PC-9 (cell line): ENCODE data around the gene FCAMR. TPM values are rescaled to one million over a fixed set of nuclear protein-coding genes. Genes with fewer than 3 reads are reported as not detected.

ENCODE experiments used
- BruUV-seq: library from RNA; stranded (reverse); fragments of 400-500 nt; replicated peaks from 2 replicates; lab custom pipeline; 2021; lab: Mats Ljungman, UMichigan
- CTCF ChIA-PET: fragments of 300-600 bp; sonication (Branson Sonifier 250); formaldehyde crosslinking; loops from one replicate; lab custom pipeline; 2022; ENCODE audit warnings: antibody characterized with exemption; lab: Charles Lee
- POLR2A ChIA-PET: fragments of 300-600 bp; sonication (Branson Sonifier 250); formaldehyde crosslinking; loops from one replicate; lab custom pipeline; 2022; ENCODE audit warnings: antibody characterized with exemption; ENCODE audit not compliant: unreplicated experiment; lab: Charles Lee
- DNase-seq, 2 experiments: peaks; one replicate each; pipeline versions ENCODE4 v3.0.0 to v3.0.0-alpha.2; 2015 to 2022; ENCODE audit warnings: mixed read lengths in 1 of 2
- H2AFZ ChIP-seq: fragments of 200-600 bp; sonication (generic); 2 replicates; pipeline ENCODE4 v1.8.1; 2017; ENCODE audit warnings: antibody characterized with exemption
- H3F3A ChIP-seq: fragments of 200-600 bp; sonication (generic); 2 replicates; pipeline ENCODE4 v1.8.1; 2017; ENCODE audit warnings: antibody characterized with exemption, mild to moderate bottlenecking, low read depth; ENCODE audit not compliant: insufficient read depth
- H3K27ac ChIP-seq: fragments of 200-600 bp; sonication (generic); 2 replicates; pipeline ENCODE4 v1.6.1; 2016; ENCODE audit warnings: mixed run types
- H3K27me3 ChIP-seq: fragments of 200-600 bp; sonication (generic); 2 replicates; pipeline ENCODE4 v1.6.1; 2016; ENCODE audit warnings: low read depth, mixed run types; ENCODE audit not compliant: insufficient read depth
- H3K36me3 ChIP-seq: fragments of 200-600 bp; sonication (generic); 2 replicates; pipeline ENCODE4 v1.6.1; 2016; ENCODE audit warnings: low read depth, mixed run types
- H3K4me1 ChIP-seq: fragments of 200-600 bp; sonication (generic); replicated peaks from 2 replicates; pipeline ENCODE4 v1.6.1; 2016; ENCODE audit warnings: mixed run types; ENCODE audit not compliant: insufficient read depth
- H3K4me2 ChIP-seq: fragments of 200-600 bp; sonication (generic); 2 replicates; pipeline ENCODE4 v1.6.1; 2017; ENCODE audit warnings: mixed run types
- H3K4me3 ChIP-seq: fragments of 200-600 bp; sonication (generic); 2 replicates; pipeline ENCODE4 v1.6.1; 2016; ENCODE audit warnings: mixed run types
- H3K79me2 ChIP-seq: fragments of 200-600 bp; sonication (generic); 2 replicates; pipeline ENCODE4 v1.6.1; 2017; ENCODE audit warnings: low read depth, mixed run types
- H3K9me2 ChIP-seq: fragments of 200-600 bp; sonication (generic); 2 replicates; pipeline ENCODE4 v1.8.1; 2017; ENCODE audit warnings: mild to moderate bottlenecking; ENCODE audit not compliant: insufficient read depth
- H3K9me3 ChIP-seq: fragments of 200-600 bp; sonication (generic); 2 replicates; pipeline ENCODE4 v1.8.1; 2016; ENCODE audit warnings: low read depth; ENCODE audit not compliant: insufficient read depth
- H4K20me1 ChIP-seq: fragments of 200-600 bp; sonication (generic); 2 replicates; pipeline ENCODE4 v1.8.1; 2017; ENCODE audit not compliant: insufficient read depth
- EZH2 ChIP-seq: fragments of 200-600 bp; sonication (generic); IDR thresholded peaks from 2 replicates; pipeline ENCODE4 v1.8.0; 2017; ENCODE audit warnings: antibody characterized with exemption, low read depth
- intact Hi-C: fragments of 100-400 bp; cut with micrococcal nuclease; formaldehyde crosslinking; loops from one replicate; pipeline ENCODE4 v1.10.0; 2022; ENCODE audit not compliant: unreplicated experiment
- total RNA-seq: library from RNA; stranded (reverse); gene quantifications from 2 replicates; pipeline ENCODE4 v1.2.3, GENCODE V29; 2021
- TF ChIP-seq, protein P1 (sequence below): fragments of 200-600 bp; sonication (generic); conservative IDR thresholded peaks from 2 replicates; pipeline ENCODE4 v1.6.1; 2017; ENCODE audit warnings: mixed run types, antibody characterized with exemption, mild to moderate bottlenecking, moderate library complexity

Gene FCAMR
- total RNA-seq, 1 experiment from 2014 or later = not detected

DNA sequence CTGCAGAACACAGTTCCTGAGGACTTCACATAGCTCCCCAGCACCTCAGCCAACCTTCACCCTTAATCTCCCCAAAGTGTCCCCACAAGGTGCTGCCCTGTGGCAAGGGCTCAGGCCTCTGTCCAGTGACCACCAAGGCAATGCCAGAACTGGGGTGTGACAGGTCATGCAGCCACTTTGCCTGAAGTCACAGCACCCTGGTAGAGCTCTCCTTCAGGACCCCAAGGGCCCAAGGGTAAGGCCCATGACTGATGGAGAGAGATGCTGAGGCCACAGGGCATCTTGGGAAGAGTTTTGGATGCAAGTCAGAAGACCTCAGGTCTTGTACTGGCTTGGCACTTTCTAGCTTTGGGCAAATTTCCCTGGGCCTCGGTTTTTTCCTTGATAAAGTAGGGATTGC lies 47.7 kb downstream of the FCAMR start:
- Histone ChIP-seq H3K79me2 (no peaks in the 10 kb centered on the region), H3K4me3 (no peak overlapping the region), H3K4me1 (peaks cover 14% of the 10 kb centered on the region), H3K4me2 (no peak overlapping the region), H3F3A (peaks cover 10% of the 10 kb centered on the region; the same call in 1 of the 2 replicates), H3K9me2 (no peaks in the 10 kb centered on the region), H3K27me3 (no peaks in the 10 kb centered on the region), H4K20me1 (no peaks in the 10 kb centered on the region), H3K27ac (no peak overlapping the region), H3K9me3 (no peaks in the 10 kb centered on the region), H2AFZ (no peak overlapping the region), H3K36me3 (no peaks in the 10 kb centered on the region)
- no TSS peak for BruUV-seq
- intact Hi-C loops = no loop called here
- ChIA-PET CTCF (interaction anchor here (0.5 kb wide), 1 partner anchor 59 kb away, joined by 3 read pairs; no protein-coding TSS in a partner anchor), POLR2A (no interaction called here)
- TF ChIP-seq EZH2 = no peak
- TF ChIP-seq, protein P1, sequence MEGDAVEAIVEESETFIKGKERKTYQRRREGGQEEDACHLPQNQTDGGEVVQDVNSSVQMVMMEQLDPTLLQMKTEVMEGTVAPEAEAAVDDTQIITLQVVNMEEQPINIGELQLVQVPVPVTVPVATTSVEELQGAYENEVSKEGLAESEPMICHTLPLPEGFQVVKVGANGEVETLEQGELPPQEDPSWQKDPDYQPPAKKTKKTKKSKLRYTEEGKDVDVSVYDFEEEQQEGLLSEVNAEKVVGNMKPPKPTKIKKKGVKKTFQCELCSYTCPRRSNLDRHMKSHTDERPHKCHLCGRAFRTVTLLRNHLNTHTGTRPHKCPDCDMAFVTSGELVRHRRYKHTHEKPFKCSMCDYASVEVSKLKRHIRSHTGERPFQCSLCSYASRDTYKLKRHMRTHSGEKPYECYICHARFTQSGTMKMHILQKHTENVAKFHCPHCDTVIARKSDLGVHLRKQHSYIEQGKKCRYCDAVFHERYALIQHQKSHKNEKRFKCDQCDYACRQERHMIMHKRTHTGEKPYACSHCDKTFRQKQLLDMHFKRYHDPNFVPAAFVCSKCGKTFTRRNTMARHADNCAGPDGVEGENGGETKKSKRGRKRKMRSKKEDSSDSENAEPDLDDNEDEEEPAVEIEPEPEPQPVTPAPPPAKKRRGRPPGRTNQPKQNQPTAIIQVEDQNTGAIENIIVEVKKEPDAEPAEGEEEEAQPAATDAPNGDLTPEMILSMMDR = no peak
- no peak for DNase-seq

GRCh38 chr1:206921772-206922265 lies 48.4 kb downstream of the FCAMR start, which contains the start of gene FCMR:
Gene FCMR (minus strand): TSS chr1:206921941. CDS start chr1:206921854, 87 bp downstream.
- Histone ChIP-seq H3K4me2 (no peak within 1 kb of the TSS), H3K36me3 (no peaks in the 10 kb centered on the region), H3K27ac (no peak within 1 kb of the TSS), H3K4me3 (no peak within 1 kb of the TSS), H3K9me3 (no peaks in the 10 kb centered on the region), H3F3A (0 out of 2 replicates have a peak, but pooled peaks cover 6% of the 10 kb centered on the region), H3K4me1 (peaks cover 7% of the 10 kb centered on the region; the same call in 1 of the 2 replicates), H3K9me2 (no peaks in the 10 kb centered on the region), H2AFZ (no peak within 1 kb of the TSS), H3K79me2 (no peaks in the 10 kb centered on the region), H4K20me1 (no peaks in the 10 kb centered on the region), H3K27me3 (no peaks in the 10 kb centered on the region)
- BruUV-seq = no TSS peak
- POLR2A ChIA-PET = no interaction called here
- intact Hi-C loops = no loop called here
- TF ChIP-seq EZH2 = no peak
- TF ChIP-seq, protein P1 = no peak
- CTCF ChIA-PET = interaction anchor here (0.5 kb wide), 1 partner anchor 60 kb away, joined by 3 read pairs; no protein-coding TSS in a partner anchor
- no peak for DNase-seq

DNA sequence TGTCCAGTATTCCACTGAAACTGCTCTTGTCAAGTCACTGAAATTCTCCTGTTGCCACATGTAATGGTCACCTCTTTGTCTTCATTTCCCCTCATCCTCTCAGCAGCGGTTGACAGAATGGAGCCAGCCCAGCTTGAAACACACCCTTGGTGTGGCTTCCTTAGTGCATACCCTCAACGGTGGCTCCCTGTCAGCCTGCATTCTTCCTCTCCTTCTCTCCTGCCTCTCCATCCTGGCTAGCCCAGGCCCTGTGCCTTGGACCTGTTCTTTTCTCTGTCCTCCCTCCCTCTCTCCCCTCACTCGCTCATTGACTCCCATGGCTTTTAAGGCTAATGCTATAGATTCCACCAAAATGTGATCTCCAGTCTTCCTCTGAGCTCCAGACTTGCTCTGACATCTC lies 52.2 kb downstream of the FCAMR start:
- Histone ChIP-seq H3K27me3 (no peaks in the 10 kb centered on the region), H3K4me1 (no peaks in the 10 kb centered on the region), H2AFZ (no peak overlapping the region), H3F3A (no peaks in the 10 kb centered on the region), H4K20me1 (no peaks in the 10 kb centered on the region), H3K4me2 (no peak overlapping the region), H3K9me3 (no peaks in the 10 kb centered on the region), H3K79me2 (no peaks in the 10 kb centered on the region), H3K4me3 (no peak overlapping the region), H3K36me3 (no peaks in the 10 kb centered on the region), H3K27ac (no peak overlapping the region), H3K9me2 (no peaks in the 10 kb centered on the region)
- no TSS peak for BruUV-seq
- intact Hi-C loops = no loop called here
- DNase-seq = no peak
- CTCF ChIA-PET = no interaction called here
- POLR2A ChIA-PET = no interaction called here
- TF ChIP-seq, protein P1 = no peak
- TF ChIP-seq EZH2 = no peak
